ENCODE data around the gene BORCS5. TPM values are rescaled to one million over a fixed set of nuclear protein-coding genes. Genes with fewer than 3 reads are reported as not detected.

The BORCS5 gene
- total and polyA plus RNA-seq, 2 of the 8 experiments (the other 6 are each of a cell fraction or from before 2014, with no cell fraction given): 8.3 to 17.4 TPM

- TF ChIP-seq CHD7 (IDR thresholded peaks at IDR 0.05; ENCODE audit: insufficient replicate concordance, low read length) (no peak), KDM1A (IDR thresholded peaks at IDR 0.05; ENCODE audit: borderline replicate concordance, low read length) (no peak), SIX5 (IDR thresholded peaks at IDR 0.05; ENCODE audit: low read depth, low read length) (no peak), POLR2AphosphoS5 (IDR thresholded peaks at IDR 0.05; ENCODE audit: low read depth, low read length) (no peak), CHD2 (IDR thresholded peaks at IDR 0.05; ENCODE audit: low read length) (no peak), RBBP5 (IDR thresholded peaks at IDR 0.05; ENCODE audit: borderline replicate concordance, low read depth, low read length) (no peak), FOSL1 (IDR thresholded peaks at IDR 0.05; ENCODE audit: insufficient read depth, low read depth, low read length) (no peak), NANOG (IDR thresholded peaks at IDR 0.05; ENCODE audit: insufficient read depth, low read depth, low read length, poor library complexity, severe bottlenecking) (no peak), USF2 (IDR thresholded peaks at IDR 0.05; ENCODE audit: low read length) (no peak), KDM4A (IDR thresholded peaks at IDR 0.05; ENCODE audit: low read depth, low read length, severe bottlenecking) (no peak), SRF (IDR thresholded peaks at IDR 0.05; ENCODE audit: low read depth, low read length) (no peak)
Measured at GRCh38 chr12:12446786-12447185, 89.9 kb downstream of the BORCS5 start (continued).
